Ovary (tissue), 10 donors: ENCODE results near the gene ZNF470. TPM values are rescaled to one million over a fixed set of nuclear protein-coding genes. Genes with fewer than 3 reads are reported as not detected.

ENCODE experiments used
- DNase-seq, 5 donors: peaks; one replicate each; pipeline ENCODE4 v3.0.0-alpha.2; 2019 to 2020
- H3K27ac ChIP-seq, 2 donors: fragments of 200-600 bp; one replicate each; pipeline versions ENCODE4 v1.5.1 to v1.8.0; 2019 to 2022
- H3K27me3 ChIP-seq: fragments of 200-600 bp; one replicate; pipeline ENCODE4 v1.8.0; 2022
- H3K36me3 ChIP-seq: fragments of 200-600 bp; sonication (generic); one replicate; pipeline ENCODE4 v1.5.1; 2019
- H3K4me1 ChIP-seq: one replicate; pipeline ENCODE4 v1.8.1; 2013; ENCODE audit warnings: mild to moderate bottlenecking, moderate library complexity; ENCODE audit not compliant: insufficient read depth
- H3K4me3 ChIP-seq: fragments of 200-600 bp; sonication (generic); one replicate; pipeline ENCODE4 v1.5.1; 2017
- H3K9me3 ChIP-seq, 2 donors: fragments of 200-600 bp in 1 of 2; sonication (generic) in 1 of 2; one replicate each; pipeline versions ENCODE4 v1.5.1 to v1.8.1; 2013 to 2019; ENCODE audit warnings: mild to moderate bottlenecking in 1 of 2, moderate library complexity in 1 of 2
- EP300 ChIP-seq: sonication (generic); formaldehyde crosslinking; IDR thresholded peaks from one replicate; pipeline ENCODE4 v1.6.1; 2017; ENCODE audit warnings: antibody characterized with exemption
- POLR2A ChIP-seq: fragments of 450-650 bp; IDR thresholded peaks from one replicate; pipeline ENCODE4 v1.6.1; 2017; ENCODE audit warnings: antibody characterized with exemption, mild to moderate bottlenecking, moderate library complexity
- WGBS, 3 donors: extraction: QIAGEN DNeasy Blood & Tissue Kit in 1 of 3; methylation state at CpG; one replicate each; pipeline versions ENCODE4 v1.1.5 to v1.1.7; 2013 to 2017; 5-methylcytosine and 5-hydroxymethylcytosine counted together
- intact Hi-C, 4 donors: fragments of 100-400 bp; cut with DNase I; formaldehyde crosslinking; loops; one replicate each; pipeline versions ENCODE4 v1.11.0 to v1.15.1; 2022 to 2023
- long read RNA-seq, 3 donors: library from polyadenylated mRNA in 2 of 3; unstranded in 2 of 3; transcript quantifications; one replicate each; pipeline ENCODE4 v2.0.0 and lab custom pipeline, GENCODE V29; 2021 to 2026
- polyA plus RNA-seq, 2 donors: library from polyadenylated mRNA; stranded (reverse); fragments of 200-250 nt in 1 of 2; fragments of 350-450 nt in 1 of 2; fragmentation: Illumina TruSeq in 1 of 2; extraction: RNeasy Lipid Tissue Mini Kit (QIAGEN cat#74804) in 1 of 2; gene quantifications; one replicate each; pipeline ENCODE4 v1.2.3, GENCODE V29; 2013 to 2014
- total RNA-seq, 7 donors: library from RNA; depleted of rRNA in 2 of 7; stranded (reverse); fragments of >200 nt in 2 of 7; fragmentation: NEBNext Ultra II Directional in 3 of 7; extraction: Animal tissue kit (Norgen Biotek cat#: 25700) in 3 of 7; gene quantifications; one replicate each; pipeline versions ENCODE4 v1.1.0 to v1.2.4, GENCODE V29; 2016 to 2023
- TF ChIP-seq, protein P1 (sequence below), 3 donors: fragments of 450-650 bp in 2 of 3; fragments of 200-600 bp in 1 of 3; IDR thresholded peaks; one replicate each; pipeline versions ENCODE4 v1.5.1 to v1.8.0; 2016 to 2022; ENCODE audit warnings: antibody characterized with exemption in 3 of 3, mild to moderate bottlenecking in 1 of 3
- donor health status: DM: no; HTN: no; CAD: no; lungs with moderate emphysema.
- donor health status: DM: no; HTN: no; CAD: no.
- donor health status: Bipolar disorder and iron deficiency.
- donor health status: DM: yes; HTN: yes; CAD: no.
- donor health status: DM: no; HTN: no; CAD: no.
- donor health status: DM: yes; HTN: yes; CAD: no.

The ZNF470 gene
- total RNA-seq, result 1 to 10 TPM; 2.4 to 7.8 (median 6.7) TPM
- polyA plus RNA-seq, result 1 to 10 TPM; 1.7 to 5.4 TPM
- long read RNA-seq, donor 1, full-length matches to known transcripts, result 2 of 7 reads
- long read RNA-seq, donor 1, partial matches to known transcripts, result 3 of 7 reads
- long read RNA-seq, donor 1, other reads (novel, unspliced or antisense), result 2 of 7 reads
- long read RNA-seq, donor 2, full-length matches to known transcripts, result 10 of 10 reads
- long read RNA-seq, donor 2, partial matches to known transcripts, result 0 of 10 reads
- long read RNA-seq, donor 2, other reads (novel, unspliced or antisense), result 0 of 10 reads
- long read RNA-seq, donor 3, full-length matches to known transcripts, result 1 of 4 reads
- long read RNA-seq, donor 3, partial matches to known transcripts, result 3 of 4 reads
- long read RNA-seq, donor 3, other reads (novel, unspliced or antisense), result 0 of 4 reads

- WGBS, 3 donors, result 1 to 3% (median 2%) methylated on average over 53 to 66 of the region's 66 CpGs
- intact Hi-C loops, result no loop called here
- H3K36me3 ChIP-seq, result no peaks in the 10 kb centered on the region
- H3K27ac ChIP-seq, result peak within 1 kb of the TSS in 1 of 2 donors; percentile 52
- peaks cover 9% of the 10 kb centered on the region for H3K4me1 ChIP-seq
- TF ChIP-seq POLR2A, result peak; percentile 48
- TF ChIP-seq, protein P1, sequence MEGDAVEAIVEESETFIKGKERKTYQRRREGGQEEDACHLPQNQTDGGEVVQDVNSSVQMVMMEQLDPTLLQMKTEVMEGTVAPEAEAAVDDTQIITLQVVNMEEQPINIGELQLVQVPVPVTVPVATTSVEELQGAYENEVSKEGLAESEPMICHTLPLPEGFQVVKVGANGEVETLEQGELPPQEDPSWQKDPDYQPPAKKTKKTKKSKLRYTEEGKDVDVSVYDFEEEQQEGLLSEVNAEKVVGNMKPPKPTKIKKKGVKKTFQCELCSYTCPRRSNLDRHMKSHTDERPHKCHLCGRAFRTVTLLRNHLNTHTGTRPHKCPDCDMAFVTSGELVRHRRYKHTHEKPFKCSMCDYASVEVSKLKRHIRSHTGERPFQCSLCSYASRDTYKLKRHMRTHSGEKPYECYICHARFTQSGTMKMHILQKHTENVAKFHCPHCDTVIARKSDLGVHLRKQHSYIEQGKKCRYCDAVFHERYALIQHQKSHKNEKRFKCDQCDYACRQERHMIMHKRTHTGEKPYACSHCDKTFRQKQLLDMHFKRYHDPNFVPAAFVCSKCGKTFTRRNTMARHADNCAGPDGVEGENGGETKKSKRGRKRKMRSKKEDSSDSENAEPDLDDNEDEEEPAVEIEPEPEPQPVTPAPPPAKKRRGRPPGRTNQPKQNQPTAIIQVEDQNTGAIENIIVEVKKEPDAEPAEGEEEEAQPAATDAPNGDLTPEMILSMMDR (IDR thresholded peaks at IDR 0.05), result no peak
- no peak for TF ChIP-seq EP300
- peak; percentile 92 to 94 (median 92) for DNase-seq
- peaks cover 0 to 32% of the 10 kb centered on the region in 2 donors for H3K9me3 ChIP-seq
- no peaks in the 10 kb centered on the region for H3K27me3 ChIP-seq
- peak within 1 kb of the TSS; percentile 86 for H3K4me3 ChIP-seq
Observed at GRCh38 chr19:56567274-56568120, at the start of gene ZNF470. TSS of gene ZNF470 (plus strand) at chr19:56567468. CDS start at chr19:56570312, 2,844 bp downstream.

DNA sequence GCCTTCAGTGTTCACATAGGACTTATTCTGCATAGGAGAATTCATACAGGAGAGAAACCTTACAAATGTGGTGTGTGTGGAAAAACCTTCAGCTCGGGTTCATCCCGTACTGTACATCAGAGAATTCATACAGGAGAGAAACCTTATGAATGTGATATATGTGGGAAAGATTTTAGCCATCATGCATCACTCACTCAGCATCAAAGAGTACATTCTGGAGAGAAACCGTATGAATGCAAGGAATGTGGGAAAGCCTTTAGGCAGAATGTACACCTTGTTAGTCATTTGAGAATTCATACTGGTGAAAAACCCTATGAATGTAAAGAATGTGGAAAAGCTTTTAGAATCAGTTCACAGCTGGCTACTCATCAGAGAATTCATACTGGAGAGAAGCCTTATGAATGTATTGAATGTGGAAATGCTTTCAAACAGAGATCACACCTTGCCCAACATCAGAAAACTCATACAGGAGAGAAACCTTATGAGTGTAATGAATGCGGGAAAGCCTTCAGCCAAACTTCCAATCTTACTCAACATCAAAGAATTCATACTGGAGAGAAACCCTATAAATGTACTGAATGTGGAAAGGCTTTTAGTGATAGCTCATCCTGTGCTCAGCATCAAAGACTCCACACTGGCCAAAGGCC, 41.9 kb upstream of the ZNF470 start:
- H3K9me3 ChIP-seq, result peaks cover 13 to 64% of the 10 kb centered on the region in 2 donors
- 86 to 96% (median 92%) methylated on average over 4 of the region's 4 CpGs for WGBS, 3 donors
- no peak for DNase-seq
- H3K27me3 ChIP-seq, result no peaks in the 10 kb centered on the region
- intact Hi-C loops, result no loop called here
- H3K27ac ChIP-seq, result no peak overlapping the region
- no peak overlapping the region for H3K4me3 ChIP-seq
- no peaks in the 10 kb centered on the region for H3K4me1 ChIP-seq
- no peak for TF ChIP-seq EP300
- TF ChIP-seq, protein P1 (IDR thresholded peaks at IDR 0.05), result no peak
- TF ChIP-seq POLR2A, result no peak
- peaks cover 3% of the 10 kb centered on the region for H3K36me3 ChIP-seq

DNA sequence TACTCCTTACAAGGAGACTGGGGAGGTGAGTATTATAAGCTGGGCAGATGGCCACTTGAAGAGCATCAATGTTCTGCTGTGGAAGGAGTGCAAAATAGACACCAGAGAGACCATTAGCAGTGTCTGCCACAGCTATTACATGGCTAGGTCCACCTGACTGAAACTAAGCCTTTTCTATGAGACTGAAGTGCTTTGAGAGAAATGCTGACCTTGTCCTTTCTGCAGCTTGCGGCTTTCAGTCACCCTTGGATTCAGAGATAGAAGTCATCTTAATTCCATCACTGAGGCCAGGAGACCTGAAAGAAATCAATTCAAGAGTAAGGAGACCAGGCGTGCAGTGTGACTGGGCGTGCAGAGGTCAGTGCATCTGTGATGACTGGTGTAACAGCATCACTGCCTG, 29.8 kb upstream of the ZNF470 start:
- TF ChIP-seq, protein P1 (IDR thresholded peaks at IDR 0.05), result no peak
- TF ChIP-seq POLR2A, result no peak
- TF ChIP-seq EP300, result no peak
- H3K4me3 ChIP-seq, result no peak overlapping the region
- 79 to 90% (median 85%) methylated on average over 3 of the region's 3 CpGs for WGBS, 3 donors
- intact Hi-C loops, result no loop called here
- H3K4me1 ChIP-seq, result peaks cover 5% of the 10 kb centered on the region
- no peak overlapping the region for H3K27ac ChIP-seq
- H3K27me3 ChIP-seq, result no peaks in the 10 kb centered on the region
- peaks cover 0 to 28% of the 10 kb centered on the region in 2 donors for H3K9me3 ChIP-seq
- no peak for DNase-seq
- no peaks in the 10 kb centered on the region for H3K36me3 ChIP-seq

- intact Hi-C loops, result no loop called here
- H3K4me3 ChIP-seq, result peak overlapping the region; percentile 90
- TF ChIP-seq POLR2A, result no peak
- no peak for TF ChIP-seq EP300
- TF ChIP-seq, protein P1 (IDR thresholded peaks at IDR 0.05), result no peak
- peak overlapping the region in 1 of 2 donors; percentile 89 for H3K27ac ChIP-seq
- H3K9me3 ChIP-seq, result peaks cover 0 to 26% of the 10 kb centered on the region in 2 donors
- no peaks in the 10 kb centered on the region for H3K36me3 ChIP-seq
- WGBS, 3 donors, result 0 to 1% (median 1%) methylated on average over 27 to 46 of the region's 46 CpGs
- DNase-seq, result peak; percentile 88 to 93 (median 91)
- no peaks in the 10 kb centered on the region for H3K27me3 ChIP-seq
- H3K4me1 ChIP-seq, result peaks cover 5% of the 10 kb centered on the region
Observed at GRCh38 chr19:56538254-56538760, 29.0 kb upstream of the ZNF470 start.
